Endodermal cell (in vitro differentiated cells): Measurements from ENCODE around the gene C1orf141. TPM values are rescaled to one million over a fixed set of nuclear protein-coding genes. Genes with fewer than 3 reads are reported as not detected.

Source experiments
- DNase-seq: peaks from one replicate; pipeline ENCODE4 v3.0.0-alpha.2; 2017
- H3K27ac ChIP-seq: 2 replicates; pipeline ENCODE4 v1.5.1; 2013; ENCODE audit warnings: mild to moderate bottlenecking, low read depth, low read length, moderate library complexity
- H3K27me3 ChIP-seq: 2 replicates; pipeline ENCODE4 v1.6.1; 2013; ENCODE audit warnings: mild to moderate bottlenecking, low read length, moderate library complexity; ENCODE audit not compliant: insufficient read depth, control insufficient read depth, poor library complexity, severe bottlenecking
- H3K36me3 ChIP-seq: 2 replicates; pipeline ENCODE4 v1.7.0; 2013; ENCODE audit warnings: mild to moderate bottlenecking, low read length, moderate library complexity; ENCODE audit not compliant: control insufficient read depth, insufficient read depth
- H3K4me1 ChIP-seq: one replicate; pipeline ENCODE4 v1.7.0; 2013; ENCODE audit warnings: low read length; ENCODE audit not compliant: control insufficient read depth, insufficient read depth
- H3K4me3 ChIP-seq: 2 replicates; pipeline ENCODE4 v1.5.1; 2013; ENCODE audit warnings: mild to moderate bottlenecking, low read length, moderate library complexity
- H3K9ac ChIP-seq: 2 replicates; pipeline ENCODE4 v1.6.1; 2013; ENCODE audit warnings: mild to moderate bottlenecking, low read length, moderate library complexity; ENCODE audit not compliant: poor library complexity, severe bottlenecking; ENCODE audit errors: extremely low read depth
- H3K9me3 ChIP-seq: 2 replicates; pipeline ENCODE4 v1.6.1; 2013; ENCODE audit warnings: mild to moderate bottlenecking, low read length, moderate library complexity; ENCODE audit not compliant: control insufficient read depth
- H3K27ac Mint-ChIP-seq: 2 replicates; pipeline ENCODE4 v1.8.0; 2020; ENCODE audit warnings: mixed read lengths
- H3K27me3 Mint-ChIP-seq: 2 replicates; pipeline ENCODE4 v1.8.0; 2021; ENCODE audit warnings: mild to moderate bottlenecking, mixed read lengths; ENCODE audit not compliant: insufficient read depth
- H3K36me3 Mint-ChIP-seq: 2 replicates; pipeline ENCODE4 v1.8.0; 2020; ENCODE audit warnings: low read depth, mixed read lengths
- H3K4me1 Mint-ChIP-seq: 2 replicates; pipeline ENCODE4 v1.8.0; 2020; ENCODE audit warnings: mixed read lengths
- H3K4me3 Mint-ChIP-seq: 2 replicates; pipeline ENCODE4 v1.8.0; 2020; ENCODE audit warnings: mild to moderate bottlenecking, moderate library complexity, mixed read lengths
- H3K9me3 Mint-ChIP-seq: 2 replicates; pipeline ENCODE4 v1.8.0; 2020; ENCODE audit warnings: mild to moderate bottlenecking, mixed read lengths
- WGBS, 2 experiments: methylation state at CpG; one replicate each; pipeline versions ENCODE4 v1.1.5 to v1.1.7; 2013; ENCODE audit warnings: missing lambda C conversion rate in 2 of 2, mixed read lengths in 1 of 2; ENCODE audit not compliant: insufficient coverage in 1 of 2, insufficient read length in 1 of 2; 5-methylcytosine and 5-hydroxymethylcytosine counted together
- total RNA-seq, 2 donors: library from RNA; stranded (reverse); fragmentation: NEBNext Ultra II Directional in 1 of 2; extraction: Animal tissue kit (Norgen Biotek cat#: 25700) in 1 of 2; gene quantifications; 2 replicates in 1 of 2; 3 replicates in 1 of 2; pipeline ENCODE4 v1.2.1, GENCODE V29; 2021
- TF ChIP-seq, protein P1 (sequence below): fragments of 200-600 bp; sonication (generic); conservative IDR thresholded peaks from 2 replicates; pipeline ENCODE4 v1.5.0; 2021; ENCODE audit warnings: antibody characterized with exemption, mild to moderate bottlenecking

C1orf141 gene
- total RNA-seq, 2 donors from 2014 or later: not detected

DNA sequence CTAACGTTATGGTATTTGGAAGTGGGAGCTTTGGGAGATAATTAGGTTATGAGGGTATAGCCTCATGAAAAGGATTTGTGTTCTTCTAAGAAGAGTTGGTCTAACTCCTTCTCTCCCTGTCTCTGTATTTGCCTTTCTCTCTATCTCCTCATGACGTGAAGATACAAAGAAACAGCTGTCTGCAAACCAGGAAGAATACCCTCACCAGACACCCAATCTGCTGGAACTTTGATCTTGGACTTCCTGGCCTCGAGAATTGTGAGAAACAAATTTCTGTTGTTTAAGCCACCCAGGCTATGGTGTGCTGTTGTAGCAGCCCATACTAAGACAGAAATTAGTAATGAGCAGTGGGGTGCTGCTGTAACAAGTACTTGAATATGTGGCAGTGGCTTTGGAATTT lies 16.1 kb downstream of the C1orf141 start:
- H3K4me3 Mint-ChIP-seq: no peak overlapping the region
- WGBS, 2 experiments: 81 to 88% methylated on average over 2 to 3 of the region's 3 CpGs

DNA sequence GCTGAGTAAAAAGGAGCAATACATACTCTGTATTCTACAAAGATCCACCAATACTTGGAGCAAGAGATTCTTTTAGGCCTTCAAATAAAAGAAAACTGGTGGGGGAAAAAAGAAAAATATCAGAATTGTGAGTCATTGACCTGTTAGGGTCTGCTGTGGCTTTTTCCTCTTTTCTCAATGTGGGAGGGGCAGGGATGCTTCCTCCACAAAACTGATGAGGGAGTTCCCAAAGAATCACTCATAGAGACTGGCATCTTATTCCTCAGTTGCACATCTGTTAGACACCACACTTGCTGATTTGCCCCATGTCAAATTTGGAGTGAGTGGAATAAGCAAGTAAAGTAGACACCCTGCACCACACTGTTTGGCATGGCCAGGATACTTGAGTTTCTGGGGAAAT lies 16.6 kb downstream of the C1orf141 start:
- no peaks in the 10 kb centered on the region for H3K36me3 ChIP-seq
- no peak overlapping the region for H3K27ac ChIP-seq
- Mint-ChIP-seq H3K36me3 (no peaks in the 10 kb centered on the region), H3K9me3 (no peaks in the 10 kb centered on the region), H3K27ac (no peak overlapping the region), H3K4me1 (no peaks in the 10 kb centered on the region), H3K4me3 (no peak overlapping the region), H3K27me3 (no peaks in the 10 kb centered on the region)
- H3K9me3 ChIP-seq: peaks cover 8% of the 10 kb centered on the region
- TF ChIP-seq, protein P1, sequence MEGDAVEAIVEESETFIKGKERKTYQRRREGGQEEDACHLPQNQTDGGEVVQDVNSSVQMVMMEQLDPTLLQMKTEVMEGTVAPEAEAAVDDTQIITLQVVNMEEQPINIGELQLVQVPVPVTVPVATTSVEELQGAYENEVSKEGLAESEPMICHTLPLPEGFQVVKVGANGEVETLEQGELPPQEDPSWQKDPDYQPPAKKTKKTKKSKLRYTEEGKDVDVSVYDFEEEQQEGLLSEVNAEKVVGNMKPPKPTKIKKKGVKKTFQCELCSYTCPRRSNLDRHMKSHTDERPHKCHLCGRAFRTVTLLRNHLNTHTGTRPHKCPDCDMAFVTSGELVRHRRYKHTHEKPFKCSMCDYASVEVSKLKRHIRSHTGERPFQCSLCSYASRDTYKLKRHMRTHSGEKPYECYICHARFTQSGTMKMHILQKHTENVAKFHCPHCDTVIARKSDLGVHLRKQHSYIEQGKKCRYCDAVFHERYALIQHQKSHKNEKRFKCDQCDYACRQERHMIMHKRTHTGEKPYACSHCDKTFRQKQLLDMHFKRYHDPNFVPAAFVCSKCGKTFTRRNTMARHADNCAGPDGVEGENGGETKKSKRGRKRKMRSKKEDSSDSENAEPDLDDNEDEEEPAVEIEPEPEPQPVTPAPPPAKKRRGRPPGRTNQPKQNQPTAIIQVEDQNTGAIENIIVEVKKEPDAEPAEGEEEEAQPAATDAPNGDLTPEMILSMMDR: no peak
- H3K27me3 ChIP-seq: peaks cover 13% of the 10 kb centered on the region
- H3K4me3 ChIP-seq: no peak overlapping the region
- no peaks in the 10 kb centered on the region for H3K4me1 ChIP-seq
- DNase-seq: no peak
- H3K9ac ChIP-seq: no peak overlapping the region

More for the DNA sequence above, 16.1 kb downstream of the C1orf141 start:
- H3K4me3 ChIP-seq: no peak overlapping the region
- H3K27ac ChIP-seq: no peak overlapping the region
- no peaks in the 10 kb centered on the region for H3K4me1 ChIP-seq
- no peak overlapping the region for H3K9ac ChIP-seq
- H3K36me3 Mint-ChIP-seq: no peaks in the 10 kb centered on the region
- H3K9me3 ChIP-seq: peaks cover 8% of the 10 kb centered on the region
- no peaks in the 10 kb centered on the region for H3K36me3 ChIP-seq
- TF ChIP-seq, protein P1: no peak
- peaks cover 13% of the 10 kb centered on the region for H3K27me3 ChIP-seq
- no peaks in the 10 kb centered on the region for H3K4me1 Mint-ChIP-seq
- DNase-seq: no peak
- H3K9me3 Mint-ChIP-seq: no peaks in the 10 kb centered on the region
- H3K27ac Mint-ChIP-seq: no peak overlapping the region
- no peaks in the 10 kb centered on the region for H3K27me3 Mint-ChIP-seq

DNA sequence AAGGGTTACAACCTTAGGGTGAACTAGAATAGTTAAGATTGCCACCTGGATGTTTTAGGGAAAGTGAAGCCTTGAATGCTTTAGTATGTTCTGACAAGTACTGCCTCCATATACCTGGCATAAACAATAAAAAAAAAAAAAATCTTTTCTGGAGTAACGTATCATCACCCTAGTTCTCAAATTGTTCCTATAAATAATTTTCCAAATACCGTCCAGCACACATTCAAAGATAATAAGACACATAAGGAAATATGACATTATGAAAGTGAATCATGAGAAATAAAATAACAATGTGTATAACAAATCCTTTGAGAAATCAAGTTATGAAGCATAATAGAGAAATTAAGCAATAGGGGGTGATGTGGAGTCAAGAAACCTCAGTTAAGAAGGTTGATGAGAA lies 20.6 kb downstream of the C1orf141 start:
- DNase-seq: no peak
- Histone ChIP-seq H3K9me3 (no peaks in the 10 kb centered on the region), H3K4me3 (no peak overlapping the region), H3K4me1 (no peaks in the 10 kb centered on the region), H3K27me3 (peaks cover 8% of the 10 kb centered on the region), H3K27ac (no peak overlapping the region), H3K9ac (no peak overlapping the region), H3K36me3 (no peaks in the 10 kb centered on the region)
- H3K4me3 Mint-ChIP-seq: no peak overlapping the region
- no peaks in the 10 kb centered on the region for H3K27me3 Mint-ChIP-seq
- H3K36me3 Mint-ChIP-seq: no peaks in the 10 kb centered on the region
- H3K4me1 Mint-ChIP-seq: no peaks in the 10 kb centered on the region
- no peak overlapping the region for H3K27ac Mint-ChIP-seq
- 82% methylated on average over 1 of the region's 2 CpGs; no CpG with 5 or more reads in 1 of the 2 experiments for WGBS, 2 experiments
- TF ChIP-seq, protein P1: no peak
- no peaks in the 10 kb centered on the region for H3K9me3 Mint-ChIP-seq
